ENCODE measurements around the gene ASS1. TPM values are rescaled to one million over a fixed set of nuclear protein-coding genes. Genes with fewer than 3 reads are reported as not detected.
A peak's percentile ranks its signal among the peaks of the same experiment; 100 is the strongest.

Gene ASS1
- total RNA-seq, 4 donors from 2014 or later = 57.9 to 345 (median 266) TPM

- Histone ChIP-seq H3K27me3 (peaks cover 27% of the 10 kb centered on the region), H3K4me1 (peaks cover 0 to 21% (median 17%) of the 10 kb centered on the region in 4 donors), H3K27ac (no peak overlapping the region), H3K36me3 (no peaks in the 10 kb centered on the region), H3K9me3 (no peaks in the 10 kb centered on the region), H3K4me3 (no peak overlapping the region)
- intact Hi-C loops (cut with DNase I; ENCODE audit: low total_unique reads) = no loop called here
- 78% methylated on average over 15 of the region's 17 CpGs; no CpG with 5 or more reads in 1 of the 2 donors for WGBS, 2 donors (ENCODE audit: low coverage in 1 of 2)
- TF ChIP-seq POLR2A (IDR thresholded peaks at IDR 0.05) = no peak
- TF ChIP-seq CTCF (IDR thresholded peaks at IDR 0.05) = no peak
- DNase-seq = no peak
- in situ Hi-C loops (cut with MboI; ENCODE audit: low pct_ligation_motif_present in 1 of 4, low pct_unique_long_range_greater_than_20kb in 1 of 4, low sequenced_read_pairs in 3 of 4) = no loop called here
Measured at GRCh38 chr9:130431536-130432303, 13.0 kb upstream of the ASS1 start.

DNA sequence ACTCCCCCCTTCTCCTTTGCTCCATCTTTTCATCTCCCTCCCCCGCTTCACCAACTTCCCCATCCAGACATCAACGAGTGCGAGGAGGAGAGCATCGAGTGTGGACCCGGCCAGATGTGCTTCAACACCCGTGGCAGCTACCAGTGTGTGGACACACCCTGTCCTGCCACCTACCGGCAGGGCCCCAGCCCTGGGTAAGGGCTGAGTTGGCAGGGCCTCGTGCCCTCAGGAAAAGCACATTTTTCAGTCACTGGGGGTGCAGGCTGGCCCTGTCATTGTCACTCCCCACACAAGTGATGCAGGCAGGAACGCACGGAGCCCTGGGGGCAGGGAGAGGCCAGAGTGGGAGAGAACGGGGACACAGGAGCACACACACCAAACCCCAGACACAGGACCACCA, 12.4 kb upstream of the ASS1 start:
- in situ Hi-C loops (cut with MboI; ENCODE audit: low pct_ligation_motif_present in 1 of 4, low pct_unique_long_range_greater_than_20kb in 1 of 4, low sequenced_read_pairs in 3 of 4) (no loop called here), intact Hi-C loops (cut with DNase I; ENCODE audit: low total_unique reads) (no loop called here)
- WGBS, 2 donors (ENCODE audit: low coverage in 1 of 2) = 53% methylated on average over 11 of the region's 11 CpGs; no CpG with 5 or more reads in 1 of the 2 donors
- Histone ChIP-seq H3K36me3 (no peaks in the 10 kb centered on the region), H3K4me3 (no peak overlapping the region), H3K27ac (no peak overlapping the region), H3K4me1 (peaks cover 0 to 15% (median 12%) of the 10 kb centered on the region in 4 donors), H3K9me3 (no peaks in the 10 kb centered on the region), H3K27me3 (peaks cover 27% of the 10 kb centered on the region)
- no peak for DNase-seq
- TF ChIP-seq POLR2AphosphoS5 (IDR thresholded peaks at IDR 0.05) (no peak), EP300 (IDR thresholded peaks at IDR 0.05; ENCODE audit: low read depth) (no peak), CTCF (IDR thresholded peaks at IDR 0.05) (peak in 3 of 5 experiments; percentile 9 to 32 (median 15)), POLR2A (IDR thresholded peaks at IDR 0.05) (no peak)

GRCh38 chr9:130432796-130433167, 12.0 kb upstream of the ASS1 start:
- DNase-seq = no peak
- TF ChIP-seq POLR2AphosphoS5 (IDR thresholded peaks at IDR 0.05) (no peak), EP300 (IDR thresholded peaks at IDR 0.05; ENCODE audit: low read depth) (no peak), CTCF (IDR thresholded peaks at IDR 0.05) (no peak), POLR2A (IDR thresholded peaks at IDR 0.05) (no peak)
- in situ Hi-C loops (cut with MboI; ENCODE audit: low pct_ligation_motif_present in 1 of 4, low pct_unique_long_range_greater_than_20kb in 1 of 4, low sequenced_read_pairs in 3 of 4) = no loop called here
- Histone ChIP-seq H3K4me3 (peak overlapping the region in 2 of 4 donors; percentile 33 to 46), H3K9me3 (no peaks in the 10 kb centered on the region), H3K36me3 (no peaks in the 10 kb centered on the region), H3K27ac (peak overlapping the region in 1 of 4 donors; percentile 4), H3K27me3 (peaks cover 27% of the 10 kb centered on the region), H3K4me1 (peaks cover 0 to 13% (median 12%) of the 10 kb centered on the region in 4 donors)
- WGBS, 2 donors (ENCODE audit: low coverage in 1 of 2) = 20 to 55% methylated on average over 2 to 16 of the region's 16 CpGs
- intact Hi-C loops (cut with DNase I; ENCODE audit: low total_unique reads) = no loop called here

DNA sequence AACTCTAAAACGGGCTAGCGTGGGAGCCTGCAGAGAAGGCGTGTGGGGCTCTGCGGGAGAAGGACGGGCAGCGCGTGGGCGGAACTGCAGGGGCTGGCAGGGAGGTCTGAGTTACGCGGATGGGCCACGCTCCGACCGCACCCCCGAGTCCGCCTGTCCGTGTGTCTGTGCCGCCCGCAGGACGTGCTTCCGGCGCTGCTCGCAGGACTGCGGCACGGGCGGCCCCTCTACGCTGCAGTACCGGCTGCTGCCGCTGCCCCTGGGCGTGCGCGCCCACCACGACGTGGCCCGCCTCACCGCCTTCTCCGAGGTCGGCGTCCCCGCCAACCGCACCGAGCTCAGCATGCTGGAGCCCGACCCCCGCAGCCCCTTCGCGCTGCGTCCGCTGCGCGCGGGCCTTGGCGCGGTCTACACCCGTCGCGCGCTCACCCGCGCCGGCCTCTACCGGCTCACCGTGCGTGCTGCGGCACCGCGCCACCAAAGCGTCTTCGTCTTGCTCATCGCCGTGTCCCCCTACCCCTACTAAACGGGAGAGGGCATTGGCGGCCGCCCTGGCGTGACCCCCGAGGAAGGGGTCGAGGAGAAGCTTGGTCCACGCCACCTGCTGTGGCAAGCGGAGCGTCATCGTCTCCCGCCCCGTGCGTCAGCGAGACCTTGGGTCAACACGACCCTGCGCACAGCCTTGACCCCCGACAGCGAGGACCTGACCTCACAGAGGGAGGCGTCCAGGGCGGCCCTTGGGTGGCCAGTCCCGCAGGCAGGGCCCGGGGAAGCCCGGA, 11.4 kb upstream of the ASS1 start:
- no peak for DNase-seq
- H3K4me3 ChIP-seq = peak overlapping the region; percentile 10 to 46 (median 27)
- 0 to 22% methylated on average over 1 to 32 of the region's 92 CpGs for WGBS, 2 donors (ENCODE audit: low coverage in 1 of 2)
- no peaks in the 10 kb centered on the region for H3K9me3 ChIP-seq
- peaks cover 27% of the 10 kb centered on the region for H3K27me3 ChIP-seq
- intact Hi-C loops (cut with DNase I; ENCODE audit: low total_unique reads) (no loop called here), in situ Hi-C loops (cut with MboI; ENCODE audit: low pct_ligation_motif_present in 1 of 4, low pct_unique_long_range_greater_than_20kb in 1 of 4, low sequenced_read_pairs in 3 of 4) (no loop called here)
- H3K36me3 ChIP-seq = no peaks in the 10 kb centered on the region
- peaks cover 0 to 13% (median 12%) of the 10 kb centered on the region in 4 donors for H3K4me1 ChIP-seq
- H3K27ac ChIP-seq = peak overlapping the region in 1 of 4 donors; percentile 4
- TF ChIP-seq POLR2A (IDR thresholded peaks at IDR 0.05) (no peak), CTCF (IDR thresholded peaks at IDR 0.05) (peak in 4 of 5 experiments; percentile 62 to 79 (median 70))

Measured in transverse colon (tissue), 4 donors.